Liver (tissue), 9 donors: ENCODE results near the gene IL36B. TPM values are rescaled to one million over a fixed set of nuclear protein-coding genes. Genes with fewer than 3 reads are reported as not detected.

Experiments
- DNase-seq: peaks from one replicate; pipeline ENCODE4 v3.0.0-alpha.2; 2017; ENCODE audit warnings: low spot score
- H3K27ac ChIP-seq, 2 donors: one replicate each; pipeline ENCODE4 v1.7.0; 2013; ENCODE audit warnings: inconsistent platforms in 2 of 2, low read length in 2 of 2, control low read depth in 1 of 2, low read depth in 1 of 2, mild to moderate bottlenecking in 1 of 2
- H3K27me3 ChIP-seq, 4 donors: one replicate each; pipeline versions ENCODE4 v1.6.1 to v1.7.0; 2013; ENCODE audit warnings: low read length in 3 of 4, inconsistent platforms in 1 of 4, mild to moderate bottlenecking in 1 of 4, moderate library complexity in 1 of 4; ENCODE audit not compliant: control insufficient read depth in 4 of 4, insufficient read depth in 4 of 4
- H3K36me3 ChIP-seq, 4 donors: one replicate each; pipeline versions ENCODE4 v1.6.1 to v1.7.0; 2013; ENCODE audit warnings: low read length in 3 of 4, mild to moderate bottlenecking in 3 of 4, low read depth in 1 of 4, moderate library complexity in 1 of 4; ENCODE audit not compliant: control insufficient read depth in 4 of 4, insufficient read depth in 3 of 4
- H3K4me1 ChIP-seq, 4 donors: one replicate each; pipeline versions ENCODE4 v1.6.1 to v1.7.0; 2013; ENCODE audit warnings: low read length in 3 of 4, mild to moderate bottlenecking in 3 of 4, moderate library complexity in 1 of 4; ENCODE audit not compliant: control insufficient read depth in 4 of 4, insufficient read depth in 4 of 4
- H3K4me3 ChIP-seq, 3 donors: one replicate each; pipeline versions ENCODE4 v1.6.1 to v1.7.0; 2013; ENCODE audit warnings: low read length in 3 of 3, control low read depth in 1 of 3, low read depth in 1 of 3, mild to moderate bottlenecking in 1 of 3
- H3K9ac ChIP-seq, 2 donors: one replicate each; pipeline ENCODE4 v1.7.0; 2013; ENCODE audit warnings: low read length in 2 of 2, mild to moderate bottlenecking in 2 of 2, moderate library complexity in 2 of 2, control low read depth in 1 of 2, low read depth in 1 of 2
- H3K9me3 ChIP-seq, 4 donors: one replicate each; pipeline versions ENCODE4 v1.6.1 to v1.7.0; 2013; ENCODE audit warnings: low read length in 3 of 4; ENCODE audit not compliant: control insufficient read depth in 4 of 4
- EGR1 ChIP-seq, 2 donors: IDR thresholded peaks; 2 replicates each; pipeline ENCODE4 v1.6.1; 2016 to 2018; ENCODE audit warnings: antibody characterized with exemption in 2 of 2, low read depth in 2 of 2
- FOXA1 ChIP-seq: IDR thresholded peaks from 2 replicates; pipeline ENCODE4 v1.6.1; 2016; ENCODE audit warnings: antibody characterized with exemption
- FOXA2 ChIP-seq: IDR thresholded peaks from 2 replicates; pipeline ENCODE4 v1.6.1; 2016; ENCODE audit warnings: antibody characterized with exemption
- GABPA ChIP-seq, 2 donors: IDR thresholded peaks in 1 of 2; conservative IDR thresholded peaks in 1 of 2; 2 replicates each; pipeline ENCODE4 v1.6.1; 2016; ENCODE audit warnings: antibody characterized with exemption in 2 of 2, mild to moderate bottlenecking in 1 of 2, moderate library complexity in 1 of 2
- HNF4A ChIP-seq, 2 donors: conservative IDR thresholded peaks; 2 replicates each; pipeline ENCODE4 v1.6.1; 2016; ENCODE audit warnings: antibody characterized with exemption in 2 of 2, mild to moderate bottlenecking in 2 of 2
- HNF4G ChIP-seq: IDR thresholded peaks from 2 replicates; pipeline ENCODE4 v1.6.1; 2016; ENCODE audit warnings: antibody characterized with exemption
- JUND ChIP-seq, 2 donors: IDR thresholded peaks; 2 replicates each; pipeline ENCODE4 v1.6.1; 2016; ENCODE audit warnings: antibody characterized with exemption in 2 of 2
- MAX ChIP-seq: IDR thresholded peaks from 2 replicates; pipeline ENCODE4 v1.6.1; 2016; ENCODE audit warnings: antibody characterized with exemption
- NR2F2 ChIP-seq: IDR thresholded peaks from 2 replicates; pipeline ENCODE4 v1.6.1; 2016; ENCODE audit warnings: antibody characterized with exemption
- RXRA ChIP-seq, 2 donors: IDR thresholded peaks; 2 replicates each; pipeline ENCODE4 v1.6.1; 2017 to 2018; ENCODE audit warnings: antibody characterized with exemption in 2 of 2, mild to moderate bottlenecking in 1 of 2
- SP1 ChIP-seq: IDR thresholded peaks from 2 replicates; pipeline ENCODE4 v1.6.1; 2018; ENCODE audit warnings: antibody characterized with exemption, mild to moderate bottlenecking
- TAF1 ChIP-seq: conservative IDR thresholded peaks from 2 replicates; pipeline ENCODE4 v1.6.1; 2016; ENCODE audit warnings: antibody characterized with exemption, mild to moderate bottlenecking
- YY1 ChIP-seq: IDR thresholded peaks from 2 replicates; pipeline ENCODE4 v1.6.1; 2016; ENCODE audit warnings: antibody characterized with exemption, mild to moderate bottlenecking
- ZBTB33 ChIP-seq: IDR thresholded peaks from 2 replicates; pipeline ENCODE4 v1.6.1; 2016; ENCODE audit warnings: antibody characterized with exemption
- WGBS: extraction: QIAGEN DNeasy Blood & Tissue Kit; methylation state at CpG from one replicate; pipeline ENCODE4 v1.1.7; 2013; 5-methylcytosine and 5-hydroxymethylcytosine counted together
- polyA plus RNA-seq, 2 donors: library from polyadenylated mRNA; stranded (reverse) in 1 of 2; unstranded in 1 of 2; fragments of 200-250 nt in 1 of 2; fragments of >200 nt in 1 of 2; fragmentation: Nextera tagmentation in 1 of 2; extraction: Ambion mirVana in 1 of 2; gene quantifications; one replicate each; pipeline versions ENCODE4 v1.2.1 to v1.2.3, GENCODE V29; 2013 to 2015
- total RNA-seq, 2 donors: library from RNA; depleted of rRNA; stranded (reverse); fragments of >200 nt; gene quantifications; one replicate each; pipeline ENCODE4 v1.2.3, GENCODE V29; 2014
- TF ChIP-seq, protein P1 (sequence below): fragments of 150-350 bp; IDR thresholded peaks from 2 replicates; pipeline ENCODE4 v1.5.1; 2017; ENCODE audit warnings: improper control_type of control experiment, low read depth, low read length; ENCODE audit not compliant: missing input control
- TF ChIP-seq, protein P2 (sequence below): IDR thresholded peaks from 2 replicates; pipeline ENCODE4 v1.6.1; 2016; ENCODE audit warnings: antibody characterized with exemption, mild to moderate bottlenecking
- donor health status: healthy.
- donor health status: healthy.
- donor health status: healthy.
- donor health status: healthy.
- donor health status: healthy.

IL36B gene
- total and polyA plus RNA-seq, 4 donors = not detected

DNA sequence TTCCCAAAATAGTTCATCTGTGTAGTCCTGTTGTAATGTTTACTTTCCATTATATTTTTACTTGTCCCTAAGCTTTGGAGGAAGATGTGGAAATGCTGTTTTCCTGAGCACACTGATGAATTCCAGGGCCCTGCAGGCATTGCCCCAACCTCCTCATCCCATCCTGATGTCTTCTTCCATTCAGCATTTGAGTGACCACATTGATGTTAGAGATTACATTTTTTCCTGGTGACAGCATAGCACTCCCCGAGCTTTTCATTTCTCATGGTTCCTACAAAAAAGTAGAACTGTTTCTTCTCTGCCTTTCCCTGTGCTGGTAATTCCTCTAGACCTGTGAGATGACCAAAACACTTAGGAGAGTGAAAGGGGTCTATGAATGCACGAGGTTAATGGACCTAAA, 42.6 kb downstream of the IL36B start:
- WGBS = 58% methylated on average over 2 of the region's 2 CpGs

GRCh38 chr2:113009622-113010021, 43.0 kb downstream of the IL36B start:
- Histone ChIP-seq H3K27me3 (no peaks in the 10 kb centered on the region), H3K9me3 (no peaks in the 10 kb centered on the region), H3K4me1 (no peaks in the 10 kb centered on the region), H3K36me3 (no peaks in the 10 kb centered on the region), H3K4me3 (no peak overlapping the region), H3K27ac (no peak overlapping the region), H3K9ac (no peak overlapping the region)
- 79% methylated on average over 1 of the region's 1 CpG for WGBS
- TF ChIP-seq RXRA (IDR thresholded peaks at IDR 0.05) = no peak
- TF ChIP-seq TAF1 = no peak
- no peak for TF ChIP-seq NR2F2
- TF ChIP-seq HNF4G = no peak
- TF ChIP-seq SP1 = no peak
- TF ChIP-seq, protein P1, sequence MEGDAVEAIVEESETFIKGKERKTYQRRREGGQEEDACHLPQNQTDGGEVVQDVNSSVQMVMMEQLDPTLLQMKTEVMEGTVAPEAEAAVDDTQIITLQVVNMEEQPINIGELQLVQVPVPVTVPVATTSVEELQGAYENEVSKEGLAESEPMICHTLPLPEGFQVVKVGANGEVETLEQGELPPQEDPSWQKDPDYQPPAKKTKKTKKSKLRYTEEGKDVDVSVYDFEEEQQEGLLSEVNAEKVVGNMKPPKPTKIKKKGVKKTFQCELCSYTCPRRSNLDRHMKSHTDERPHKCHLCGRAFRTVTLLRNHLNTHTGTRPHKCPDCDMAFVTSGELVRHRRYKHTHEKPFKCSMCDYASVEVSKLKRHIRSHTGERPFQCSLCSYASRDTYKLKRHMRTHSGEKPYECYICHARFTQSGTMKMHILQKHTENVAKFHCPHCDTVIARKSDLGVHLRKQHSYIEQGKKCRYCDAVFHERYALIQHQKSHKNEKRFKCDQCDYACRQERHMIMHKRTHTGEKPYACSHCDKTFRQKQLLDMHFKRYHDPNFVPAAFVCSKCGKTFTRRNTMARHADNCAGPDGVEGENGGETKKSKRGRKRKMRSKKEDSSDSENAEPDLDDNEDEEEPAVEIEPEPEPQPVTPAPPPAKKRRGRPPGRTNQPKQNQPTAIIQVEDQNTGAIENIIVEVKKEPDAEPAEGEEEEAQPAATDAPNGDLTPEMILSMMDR = no peak
- TF ChIP-seq FOXA1 = no peak
- no peak for TF ChIP-seq YY1
- TF ChIP-seq HNF4A (conservative IDR thresholded peaks at IDR 0.05) = no peak
- TF ChIP-seq JUND (IDR thresholded peaks at IDR 0.05) = no peak
- TF ChIP-seq MAX = no peak
- no peak for TF ChIP-seq GABPA (IDR thresholded peaks at IDR 0.05 in 1 of 2, conservative IDR thresholded peaks at IDR 0.05 in 1 of 2)
- no peak for TF ChIP-seq EGR1 (IDR thresholded peaks at IDR 0.05; ENCODE audit: low read depth in 2 of 2)
- TF ChIP-seq ZBTB33 = no peak
- TF ChIP-seq, protein P2, sequence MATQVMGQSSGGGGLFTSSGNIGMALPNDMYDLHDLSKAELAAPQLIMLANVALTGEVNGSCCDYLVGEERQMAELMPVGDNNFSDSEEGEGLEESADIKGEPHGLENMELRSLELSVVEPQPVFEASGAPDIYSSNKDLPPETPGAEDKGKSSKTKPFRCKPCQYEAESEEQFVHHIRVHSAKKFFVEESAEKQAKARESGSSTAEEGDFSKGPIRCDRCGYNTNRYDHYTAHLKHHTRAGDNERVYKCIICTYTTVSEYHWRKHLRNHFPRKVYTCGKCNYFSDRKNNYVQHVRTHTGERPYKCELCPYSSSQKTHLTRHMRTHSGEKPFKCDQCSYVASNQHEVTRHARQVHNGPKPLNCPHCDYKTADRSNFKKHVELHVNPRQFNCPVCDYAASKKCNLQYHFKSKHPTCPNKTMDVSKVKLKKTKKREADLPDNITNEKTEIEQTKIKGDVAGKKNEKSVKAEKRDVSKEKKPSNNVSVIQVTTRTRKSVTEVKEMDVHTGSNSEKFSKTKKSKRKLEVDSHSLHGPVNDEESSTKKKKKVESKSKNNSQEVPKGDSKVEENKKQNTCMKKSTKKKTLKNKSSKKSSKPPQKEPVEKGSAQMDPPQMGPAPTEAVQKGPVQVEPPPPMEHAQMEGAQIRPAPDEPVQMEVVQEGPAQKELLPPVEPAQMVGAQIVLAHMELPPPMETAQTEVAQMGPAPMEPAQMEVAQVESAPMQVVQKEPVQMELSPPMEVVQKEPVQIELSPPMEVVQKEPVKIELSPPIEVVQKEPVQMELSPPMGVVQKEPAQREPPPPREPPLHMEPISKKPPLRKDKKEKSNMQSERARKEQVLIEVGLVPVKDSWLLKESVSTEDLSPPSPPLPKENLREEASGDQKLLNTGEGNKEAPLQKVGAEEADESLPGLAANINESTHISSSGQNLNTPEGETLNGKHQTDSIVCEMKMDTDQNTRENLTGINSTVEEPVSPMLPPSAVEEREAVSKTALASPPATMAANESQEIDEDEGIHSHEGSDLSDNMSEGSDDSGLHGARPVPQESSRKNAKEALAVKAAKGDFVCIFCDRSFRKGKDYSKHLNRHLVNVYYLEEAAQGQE = no peak
- DNase-seq = no peak

More for the DNA sequence above, 42.6 kb downstream of the IL36B start:
- Histone ChIP-seq H3K9me3 (no peaks in the 10 kb centered on the region), H3K27ac (no peak overlapping the region), H3K4me1 (no peaks in the 10 kb centered on the region), H3K9ac (no peak overlapping the region), H3K4me3 (no peak overlapping the region), H3K36me3 (no peaks in the 10 kb centered on the region), H3K27me3 (no peaks in the 10 kb centered on the region)
- TF ChIP-seq EGR1 (IDR thresholded peaks at IDR 0.05; ENCODE audit: low read depth in 2 of 2) (no peak), HNF4A (conservative IDR thresholded peaks at IDR 0.05) (no peak), FOXA1 (no peak), YY1 (no peak), RXRA (IDR thresholded peaks at IDR 0.05) (no peak), TAF1 (no peak), FOXA2 (no peak), GABPA (IDR thresholded peaks at IDR 0.05 in 1 of 2, conservative IDR thresholded peaks at IDR 0.05 in 1 of 2) (no peak)
- DNase-seq = no peak
